CD1c-positive myeloid dendritic cell (primary cell): ENCODE results near the gene CLEC4D.
"Not testable (repeated sequence)": the region's sequence is repeated elsewhere in the genome, so short reads cannot be mapped to it uniquely, and the experiment has no call there.

Source experiments
- DNase-seq: peaks from one replicate; pipeline ENCODE4 v3.0.0-alpha.2; 2016; ENCODE audit errors: extremely low spot score

Gene CLEC4D

DNA sequence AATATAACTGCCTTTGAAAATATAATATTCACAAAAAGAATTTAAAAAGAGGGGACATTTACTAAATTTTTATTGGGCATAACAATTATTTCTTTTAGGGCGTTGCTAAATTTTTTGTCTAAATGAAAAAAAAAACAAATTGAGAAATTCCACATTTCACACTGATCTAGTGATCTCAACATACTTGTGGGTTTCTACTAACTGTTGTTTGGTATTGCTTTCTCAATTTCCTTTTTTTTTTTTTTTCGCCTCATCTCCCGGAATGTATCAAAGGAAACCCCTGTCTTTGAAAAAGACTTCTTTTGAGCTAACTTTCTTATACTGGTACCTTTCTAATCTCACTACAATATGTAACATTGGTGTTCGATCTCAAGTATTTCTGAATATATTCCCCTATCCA is at the start of gene CLEC4D:
Gene CLEC4D (plus strand): TSS at position 248 of the 400 bp plus-strand sequence. CDS start 230 bp downstream, outside the sequence.
- peak; percentile 47 for DNase-seq

DNA sequence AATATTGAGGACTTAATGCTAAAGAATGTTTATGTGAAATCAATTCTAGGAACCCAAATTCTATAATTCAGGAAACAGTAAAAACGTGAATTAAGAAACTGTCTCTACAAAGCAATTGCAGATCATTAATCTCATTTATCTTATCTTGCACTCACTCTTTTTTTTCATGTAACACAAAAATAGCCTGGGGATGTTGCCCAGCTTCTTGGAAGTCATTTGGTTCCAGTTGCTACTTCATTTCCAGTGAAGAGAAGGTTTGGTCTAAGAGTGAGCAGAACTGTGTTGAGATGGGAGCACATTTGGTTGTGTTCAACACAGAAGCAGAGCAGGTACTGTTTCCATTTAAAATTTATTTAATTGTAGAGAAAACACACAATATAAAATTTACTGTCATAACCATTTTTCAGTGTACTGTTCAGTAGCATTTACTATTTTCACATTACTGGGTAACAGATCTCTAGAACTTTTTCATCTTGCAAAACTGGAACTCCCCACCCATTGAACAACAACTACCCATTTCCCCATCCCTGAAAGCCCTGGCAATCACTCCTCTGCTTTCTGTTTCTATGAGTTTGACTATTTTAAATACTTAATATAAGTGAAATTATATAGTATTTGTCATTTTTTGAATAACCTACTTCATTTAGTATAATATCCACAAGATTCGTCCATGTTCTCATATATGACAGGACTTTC is 47.9 kb upstream of the CLEC4D start:
- DNase-seq = peak; percentile 69

DNA sequence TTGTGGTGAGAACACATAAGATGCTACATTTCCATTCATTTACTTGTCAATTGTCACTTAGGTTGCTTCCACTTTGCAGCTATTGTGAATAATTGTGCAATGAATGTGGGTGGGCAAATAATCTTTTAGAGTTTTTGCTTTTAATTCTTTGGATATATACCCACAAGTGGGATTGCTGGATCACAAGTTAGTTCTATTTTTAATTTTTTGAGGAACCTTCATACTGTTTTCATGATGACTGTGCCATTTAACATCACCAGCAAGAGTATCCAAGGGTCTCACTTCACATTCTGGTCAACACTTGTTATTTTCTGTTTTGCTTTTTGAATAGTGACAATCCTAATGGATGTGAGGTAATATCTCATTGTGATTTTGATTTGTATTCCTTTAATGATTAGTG is 47.1 kb upstream of the CLEC4D start:
- DNase-seq = peak; percentile 94

DNA sequence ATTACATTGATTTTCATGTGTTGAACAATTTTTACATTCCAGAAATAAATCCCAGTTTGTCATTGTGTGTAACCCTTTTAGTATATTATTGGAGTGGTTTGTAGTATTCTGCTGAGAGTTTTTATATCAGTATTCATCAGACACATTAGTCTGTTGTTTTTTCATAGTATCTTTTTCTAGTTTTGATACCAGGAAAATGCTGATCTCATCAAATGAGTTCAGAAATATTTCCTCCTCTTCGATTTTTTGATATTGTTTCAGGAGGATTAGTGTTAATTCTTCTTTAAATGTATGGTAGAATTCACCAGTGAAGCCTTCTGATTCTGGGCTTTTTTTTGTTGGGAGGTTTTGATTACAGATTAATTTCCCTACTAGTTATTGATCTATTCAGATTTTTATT is 42.2 kb upstream of the CLEC4D start:
- no peak for DNase-seq

DNA sequence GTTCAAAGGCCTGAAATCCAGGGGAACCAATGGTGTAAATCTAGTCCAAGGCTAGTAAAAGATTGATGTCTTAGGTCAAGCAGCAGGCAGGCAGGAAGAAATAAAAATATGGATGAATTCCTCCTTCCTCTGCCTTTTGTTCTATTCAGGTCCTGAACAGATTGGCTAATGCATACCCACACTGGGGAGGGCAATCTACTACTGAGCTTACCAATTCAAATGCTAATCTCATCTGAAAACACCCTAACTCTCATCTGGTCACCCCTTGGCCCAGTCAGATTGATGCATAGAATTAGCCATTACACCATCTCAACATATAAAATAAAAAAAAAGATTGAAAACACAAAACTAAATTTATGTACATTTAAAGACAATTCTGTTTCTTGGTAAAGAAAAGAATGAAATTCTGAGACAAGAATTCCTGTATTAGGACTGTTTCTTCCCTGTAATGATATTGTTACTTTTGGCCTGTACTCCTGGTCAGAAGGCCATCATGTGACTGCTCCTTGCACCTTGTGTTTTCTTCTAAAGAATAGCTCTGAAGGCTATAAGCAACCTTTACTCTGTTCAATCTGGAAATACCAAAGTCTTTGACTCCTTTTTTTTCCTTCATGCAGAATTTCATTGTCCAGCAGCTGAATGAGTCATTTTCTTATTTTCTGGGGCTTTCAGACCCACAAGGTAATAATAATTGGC is 37.6 kb upstream of the CLEC4D start:
- no peak for DNase-seq

DNA sequence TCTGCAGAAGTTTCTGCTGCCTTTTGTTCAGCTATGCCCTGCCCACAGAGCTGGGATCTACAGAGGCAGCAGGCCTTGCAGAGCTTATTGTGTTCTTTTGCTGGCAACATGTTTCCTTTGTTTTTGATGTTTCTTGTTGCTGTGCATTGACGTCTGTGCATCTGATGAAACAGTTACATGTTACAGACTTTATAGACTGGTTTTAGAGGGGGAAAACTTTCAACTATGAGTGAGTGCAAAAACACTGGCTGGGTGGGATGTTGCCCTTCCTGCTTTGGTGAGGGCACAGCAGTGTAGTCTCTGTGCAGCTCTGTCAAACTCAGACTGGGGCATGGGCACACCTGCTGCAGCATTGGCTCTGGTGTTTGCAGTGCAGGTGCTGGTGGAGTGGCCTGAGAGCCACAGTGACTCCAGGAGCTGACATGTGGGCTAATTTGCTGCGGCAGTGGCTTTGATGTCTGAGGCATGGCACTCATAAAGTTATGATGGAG is 30.7 kb upstream of the CLEC4D start:
- no peak for DNase-seq

DNA sequence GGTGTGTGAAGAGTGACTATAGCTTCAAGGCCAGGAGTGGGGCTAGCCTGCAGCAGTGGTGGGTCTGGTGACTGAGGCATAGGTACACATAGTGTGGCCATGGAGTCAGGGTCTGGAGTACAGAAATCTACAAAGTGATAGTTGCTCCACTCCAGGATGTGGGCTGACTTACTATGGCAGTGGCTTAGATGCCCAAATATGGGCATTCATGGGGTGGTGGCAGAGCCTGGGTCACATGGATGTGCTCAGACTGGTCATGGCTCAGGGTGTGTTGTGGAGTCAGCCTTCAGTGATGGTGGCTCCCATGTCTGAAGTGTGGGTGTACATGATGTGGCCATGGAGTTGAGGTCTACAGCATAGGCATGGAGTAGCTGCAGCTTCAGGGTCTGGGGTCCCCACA is 30.2 kb upstream of the CLEC4D start:
- DNase-seq = no peak

DNA sequence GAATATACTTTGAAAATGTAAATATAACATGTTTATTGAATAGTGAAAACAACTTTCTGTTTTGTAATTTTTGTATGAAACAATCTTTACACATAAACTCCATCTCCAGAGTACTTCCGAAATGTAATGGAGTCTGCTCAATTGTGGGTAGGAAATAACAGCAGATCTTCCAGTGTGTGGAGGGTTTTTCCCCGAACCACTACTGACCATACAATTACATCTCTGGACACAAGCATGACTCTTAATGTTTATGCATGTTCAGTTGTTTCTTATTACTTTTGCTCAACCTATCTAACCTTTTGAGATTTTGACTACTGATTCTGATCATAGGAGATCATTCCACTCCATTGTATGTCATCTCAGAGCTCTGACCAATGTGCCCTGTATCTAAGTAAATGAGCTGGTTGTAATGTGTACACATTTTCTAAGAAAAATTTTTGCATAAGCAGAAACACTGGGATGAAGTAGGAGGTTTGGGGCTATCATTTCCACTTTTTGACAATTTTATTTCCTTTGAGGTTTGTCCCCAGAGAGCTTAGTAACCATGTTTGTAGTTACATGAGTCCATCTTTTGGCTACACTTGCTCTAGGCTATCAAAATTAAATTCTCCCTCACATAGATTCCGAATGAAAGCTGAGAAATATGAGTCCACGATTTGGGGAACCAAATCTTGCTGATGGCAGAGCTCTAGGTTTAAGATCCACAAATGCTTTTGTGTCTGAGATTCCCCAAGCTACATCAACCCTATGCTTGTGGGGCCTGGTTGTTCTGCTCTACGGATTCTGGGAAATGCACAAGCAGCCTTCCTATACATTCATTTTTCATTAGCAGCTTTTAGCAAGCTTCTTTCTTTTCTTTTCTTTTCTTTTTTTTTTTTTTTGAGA is 21.4 kb upstream of the CLEC4D start:
- peak; percentile 64 for DNase-seq

DNA sequence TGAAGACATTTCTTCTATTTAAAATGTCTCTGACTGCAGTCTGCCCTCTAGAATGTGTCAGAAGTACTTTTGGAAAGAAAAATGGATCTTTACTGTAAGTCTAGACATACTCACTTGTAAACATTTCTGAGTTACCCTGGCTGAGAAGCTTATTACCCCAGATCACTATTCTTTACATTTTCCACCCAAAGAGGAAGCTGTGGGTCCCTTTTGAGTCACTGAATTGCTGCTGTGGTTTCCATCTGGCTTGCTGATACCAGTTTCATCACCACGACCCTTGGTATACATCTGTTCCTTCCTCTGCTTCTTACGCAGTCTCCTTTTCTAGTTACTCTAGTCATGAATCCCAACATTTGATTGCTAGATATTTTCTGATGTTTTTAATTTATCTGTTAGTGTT is 20.2 kb upstream of the CLEC4D start:
- peak; percentile 94 for DNase-seq

DNA sequence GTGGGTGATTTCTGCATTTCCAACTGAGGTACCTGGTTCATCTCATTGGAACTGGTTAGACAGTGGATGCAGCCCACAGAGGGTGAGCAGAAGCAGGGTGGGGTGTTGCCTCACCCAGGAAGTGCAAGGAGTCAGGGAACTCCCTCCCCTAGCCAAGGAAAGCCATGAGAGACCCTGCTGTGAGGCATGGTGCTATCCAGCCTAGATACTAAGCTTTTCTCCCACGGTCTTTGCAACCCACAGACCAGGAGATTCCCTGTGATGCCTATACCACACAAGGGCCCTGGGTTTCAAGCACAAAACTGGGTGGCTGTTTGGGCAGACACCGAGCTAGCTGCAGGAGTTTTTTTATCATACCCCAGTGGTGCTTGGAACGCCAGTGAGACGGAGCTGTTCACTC is 17.6 kb upstream of the CLEC4D start:
- DNase-seq = not testable (repeated sequence)

DNA sequence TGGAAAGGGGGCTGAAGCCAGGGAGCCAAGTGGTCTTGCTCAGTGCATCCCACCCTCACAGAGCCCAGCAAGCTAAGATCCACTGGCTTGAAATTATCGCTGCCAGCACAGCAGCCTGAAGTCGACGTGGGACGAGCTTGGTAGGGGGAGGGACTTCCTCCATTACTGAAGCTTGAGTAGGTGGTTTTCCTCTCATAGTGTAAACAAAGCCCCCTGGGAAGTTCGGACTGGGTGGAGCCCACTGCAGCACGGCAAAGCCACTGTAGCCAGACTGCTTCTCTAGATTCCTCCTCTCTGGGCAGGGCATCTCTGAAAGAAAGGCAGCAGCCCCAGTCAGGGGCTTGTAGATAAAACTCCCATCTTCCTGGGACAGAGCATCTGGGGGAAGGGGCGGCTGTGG is 17.2 kb upstream of the CLEC4D start:
- not testable (repeated sequence) for DNase-seq

DNA sequence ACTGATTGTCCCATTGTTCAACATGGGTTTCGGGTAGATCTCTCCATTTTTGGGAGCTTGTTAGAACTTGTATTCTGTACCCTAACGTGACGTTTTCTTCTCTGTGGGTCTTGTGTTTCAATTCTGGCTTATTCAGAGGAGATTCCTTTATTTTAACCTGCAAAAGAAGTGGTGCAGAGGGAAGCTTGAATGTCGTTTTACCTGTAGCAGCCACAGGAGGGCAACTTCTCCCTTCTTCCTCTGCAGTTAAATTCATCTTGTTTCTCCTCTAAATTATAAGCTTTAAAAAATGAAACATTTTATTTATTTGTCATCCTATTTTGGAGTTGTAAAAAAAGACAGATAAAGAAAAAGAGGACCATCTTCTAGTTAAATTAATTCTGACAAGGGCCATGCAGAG is 13.7 kb upstream of the CLEC4D start:
- no peak for DNase-seq

DNA sequence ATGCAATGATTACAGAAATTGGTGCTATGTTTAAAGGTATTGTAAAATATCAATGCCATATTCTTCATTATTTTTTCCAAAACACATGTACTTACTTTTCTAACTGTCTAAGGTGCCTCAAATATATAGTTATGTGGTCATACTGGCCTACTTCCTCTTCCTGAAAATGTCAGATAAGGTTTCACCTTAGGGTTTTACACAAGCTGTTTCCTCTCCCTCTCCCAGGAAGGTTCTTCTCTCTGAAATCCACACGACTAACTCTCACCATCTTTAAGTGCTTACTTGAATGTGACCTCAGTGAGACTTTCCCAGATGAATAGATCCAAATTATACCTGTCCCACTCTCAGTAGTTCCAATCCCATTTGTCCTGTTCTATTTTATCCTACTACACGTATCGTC is 11.6 kb upstream of the CLEC4D start:
- DNase-seq = peak; percentile 45

DNA sequence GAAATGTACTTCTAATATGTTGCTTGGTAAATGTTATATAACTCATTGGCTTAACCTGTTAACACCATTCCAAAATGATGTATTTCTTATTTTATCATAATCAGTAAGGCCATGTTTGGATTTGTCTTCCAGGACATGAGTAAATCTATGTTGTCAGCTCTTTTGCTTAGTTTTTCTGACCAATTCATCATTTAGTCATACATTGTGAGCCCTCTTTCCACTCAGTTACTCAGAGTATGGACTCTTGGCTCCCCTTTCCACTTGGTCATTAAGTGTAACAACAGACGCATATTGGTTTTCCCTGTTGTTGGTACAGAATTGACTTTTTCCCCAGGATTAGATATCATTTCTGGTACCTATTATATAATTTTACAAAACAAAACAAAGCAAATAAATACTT is 9.0 kb upstream of the CLEC4D start:
- no peak for DNase-seq

DNA sequence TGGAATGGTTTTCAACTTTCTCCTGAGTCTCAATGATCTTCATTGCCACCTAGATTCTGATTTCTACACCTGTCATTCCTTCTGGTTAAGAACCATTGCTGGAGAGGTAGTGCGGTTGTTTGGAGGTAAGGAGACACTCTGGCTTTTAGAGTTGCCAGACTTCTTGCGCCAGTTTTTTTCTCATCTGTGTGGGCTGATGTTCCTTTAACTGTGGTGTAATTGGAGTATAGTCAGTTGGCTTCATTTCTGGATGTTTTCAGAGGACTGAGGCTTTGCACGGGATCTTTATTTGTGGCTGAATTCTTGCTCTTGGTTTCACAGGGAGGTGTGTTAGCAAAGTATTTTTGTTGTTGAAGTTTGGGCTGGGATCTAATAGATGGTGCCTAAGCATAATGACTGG is 5.7 kb upstream of the CLEC4D start:
- no peak for DNase-seq

DNA sequence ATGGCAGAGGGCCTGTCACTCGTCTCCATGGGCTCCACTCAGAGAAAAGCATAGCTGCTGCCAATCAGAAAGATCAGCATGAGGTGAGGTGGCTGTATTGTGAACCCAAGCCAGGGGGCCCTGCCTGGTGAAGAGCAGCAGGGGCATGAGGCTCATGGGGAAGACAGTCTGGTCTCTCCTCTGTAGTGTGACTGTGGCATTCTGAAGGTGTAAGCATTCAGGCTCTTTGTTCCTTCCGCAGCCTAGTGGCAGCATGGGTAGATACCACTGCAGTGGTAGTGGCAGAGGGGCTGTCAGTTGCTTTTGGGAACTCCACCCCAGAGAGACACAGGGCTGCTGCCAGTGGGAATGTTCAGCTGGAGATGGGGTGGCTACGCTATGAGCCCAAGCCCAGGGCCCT is 5.1 kb upstream of the CLEC4D start:
- DNase-seq = no peak

DNA sequence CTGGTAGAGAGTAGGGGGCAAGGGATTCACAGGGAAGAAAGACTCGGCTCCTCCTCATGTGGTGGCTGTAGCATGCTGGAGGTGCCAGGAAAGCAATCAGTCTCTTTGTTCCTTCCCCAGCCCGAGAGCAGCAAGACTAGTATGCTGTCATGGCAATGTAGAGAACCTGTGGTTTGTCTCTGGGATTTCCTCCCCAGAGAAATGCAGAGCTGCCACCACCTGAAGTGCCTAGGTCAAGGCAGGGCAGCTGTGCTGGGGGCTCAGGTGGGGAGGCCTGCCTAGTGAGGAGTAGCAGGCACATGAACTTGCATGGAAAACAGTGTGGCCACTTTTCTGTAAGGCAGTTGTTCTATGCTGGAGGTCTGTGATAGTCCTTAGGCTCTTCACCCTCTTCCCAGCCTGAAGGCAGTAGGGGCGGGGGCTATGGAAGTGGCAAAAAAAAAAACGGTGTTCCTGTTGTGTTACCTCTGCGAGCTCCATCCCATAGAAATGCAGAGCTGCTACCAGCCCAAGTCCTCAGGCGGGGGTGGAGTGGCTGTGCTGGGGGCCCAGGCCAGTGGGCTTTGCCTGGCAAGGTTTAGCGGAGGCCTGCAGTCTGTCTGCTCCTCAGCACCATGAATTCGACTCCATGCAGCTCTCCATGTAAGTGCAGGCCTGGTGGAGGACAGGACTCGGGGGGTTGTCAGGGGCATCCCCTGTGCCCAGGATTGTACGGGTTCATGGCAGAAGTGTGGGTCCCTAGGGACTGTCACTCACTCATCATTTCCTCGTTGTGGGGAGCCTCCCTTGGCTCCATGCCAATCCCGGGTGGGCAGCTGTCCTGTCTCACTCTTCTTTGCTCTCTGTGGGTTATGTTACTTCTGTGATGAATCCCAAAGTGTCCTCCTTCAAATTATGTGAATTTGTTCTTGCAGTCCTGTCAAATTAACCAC is 4.1 kb upstream of the CLEC4D start:
- DNase-seq = no peak

DNA sequence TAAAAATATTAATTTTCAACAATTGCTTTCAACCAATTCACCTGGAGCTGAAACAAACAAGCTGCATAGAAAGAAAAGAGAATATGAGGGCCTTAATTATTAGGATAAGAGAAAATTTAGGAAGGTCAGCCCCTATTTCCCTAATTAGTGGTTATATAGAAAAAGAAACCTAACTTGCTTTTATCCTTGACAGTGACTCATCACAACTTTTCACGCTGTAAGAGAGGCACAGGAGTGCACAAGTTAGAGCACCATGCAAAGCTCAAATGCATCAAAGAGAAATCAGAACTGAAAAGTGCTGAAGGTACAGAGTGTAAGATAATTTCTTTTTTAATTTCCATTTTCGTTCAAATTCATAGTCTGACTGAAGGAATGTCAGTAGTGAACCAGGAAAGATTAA is 4.7 kb downstream of the CLEC4D start:
- no peak for DNase-seq

DNA sequence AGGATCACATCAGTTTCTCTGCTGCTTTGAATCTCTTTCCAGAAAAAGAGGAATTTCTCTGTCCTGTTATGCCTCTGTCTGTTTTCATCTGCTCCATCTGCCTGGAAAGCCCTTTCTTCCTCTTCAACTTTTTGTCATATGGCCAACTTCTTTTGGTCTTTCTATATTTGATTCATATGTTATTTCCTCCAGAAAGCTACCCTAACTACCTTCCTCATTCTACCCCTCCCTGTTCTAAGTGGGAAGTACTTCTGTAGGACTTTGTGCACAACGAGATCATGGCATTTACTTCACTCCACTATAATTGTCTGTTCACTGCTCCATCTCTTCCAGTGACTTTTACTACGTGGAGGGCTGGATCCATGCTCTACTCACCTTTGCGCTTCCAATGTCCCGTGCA is 5.9 kb downstream of the CLEC4D start:
- DNase-seq = peak; percentile 43

DNA sequence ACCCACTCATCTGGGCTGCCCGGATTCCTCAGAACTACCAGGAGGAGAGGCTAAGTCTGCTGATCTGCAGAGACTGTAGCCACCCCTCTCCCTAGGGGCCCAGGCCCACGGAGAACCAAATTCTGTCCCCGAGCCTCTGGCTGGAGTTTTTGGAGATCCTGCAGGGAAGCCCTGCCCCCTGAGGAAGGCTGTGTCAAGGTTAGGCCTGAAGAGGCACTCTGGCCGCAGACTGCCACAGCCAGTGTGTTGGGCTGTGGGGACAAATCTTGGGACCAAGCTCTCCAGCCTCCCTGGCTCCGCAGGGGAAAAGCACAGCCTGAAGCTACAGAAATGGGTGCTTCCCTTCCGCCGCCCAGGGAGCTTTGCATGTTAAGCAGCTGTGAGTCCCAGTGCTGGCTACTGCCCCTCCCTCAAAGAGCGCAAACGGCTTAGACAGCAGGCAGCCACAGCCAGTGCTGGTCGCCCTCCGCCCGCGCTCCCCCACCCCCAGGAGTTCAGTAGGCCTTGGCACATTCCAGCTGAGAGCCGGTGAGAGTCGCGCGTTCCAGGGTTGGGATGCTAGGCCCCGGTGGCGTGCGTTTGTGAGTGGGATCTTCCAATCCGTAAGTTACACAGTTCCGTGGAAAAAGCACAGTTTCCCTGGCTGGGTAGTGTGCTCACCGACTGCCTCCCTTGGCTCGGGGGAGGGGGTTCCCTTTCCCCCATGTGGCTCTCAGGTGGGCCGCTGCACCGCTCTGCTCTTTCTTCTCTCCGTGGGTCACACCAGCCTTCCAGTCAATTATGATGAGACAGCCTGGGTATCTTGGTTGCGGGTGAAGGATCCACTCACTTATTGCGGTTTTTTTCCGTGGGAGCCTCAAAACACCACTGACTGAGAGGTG is 14.2 kb downstream of the CLEC4D start:
- DNase-seq = no peak
